ENCODE data around the gene ST6GALNAC6.

Gene ST6GALNAC6

GRCh38 chr9:127931092-127931881, 31.9 kb upstream of the ST6GALNAC6 start:
- peak; percentile 68 for DNase-seq (ENCODE audit: low read depth, low spot score)

GRCh38 chr9:127930231-127931091, 31.1 kb upstream of the ST6GALNAC6 start, which contains the start of gene PIP5KL1:
TSS of gene PIP5KL1 (minus strand) at chr9:127930777. CDS start at chr9:127930752, 25 bp downstream.
- peak; percentile 55 for DNase-seq (ENCODE audit: low read depth, low spot score)

GRCh38 chr9:127929625-127929979, 30.2 kb upstream of the ST6GALNAC6 start:
- DNase-seq (ENCODE audit: low read depth, low spot score) = no peak

- no peak for DNase-seq (ENCODE audit: low read depth, low spot score)
Observed at GRCh38 chr9:127928676-127929624, 29.5 kb upstream of the ST6GALNAC6 start.

- no peak for DNase-seq (ENCODE audit: low read depth, low spot score)
Observed at GRCh38 chr9:127927988-127928675, 28.7 kb upstream of the ST6GALNAC6 start.

- DNase-seq (ENCODE audit: low read depth, low spot score) = no peak
Observed at GRCh38 chr9:127927201-127927987, 28.0 kb upstream of the ST6GALNAC6 start.

GRCh38 chr9:127926906-127927200, 27.4 kb upstream of the ST6GALNAC6 start:
- DNase-seq (ENCODE audit: low read depth, low spot score) = no peak

- no peak for DNase-seq (ENCODE audit: low read depth, low spot score)
Observed at GRCh38 chr9:127925959-127926905, 26.8 kb upstream of the ST6GALNAC6 start.

GRCh38 chr9:127924736-127925444, 25.5 kb upstream of the ST6GALNAC6 start:
- DNase-seq (ENCODE audit: low read depth, low spot score) = no peak

- peak; percentile 71 for DNase-seq (ENCODE audit: low read depth, low spot score)
Observed at GRCh38 chr9:127923771-127924170, 24.4 kb upstream of the ST6GALNAC6 start.

- no peak for DNase-seq (ENCODE audit: low read depth, low spot score)
Observed at GRCh38 chr9:127923046-127923445, 23.6 kb upstream of the ST6GALNAC6 start.

- DNase-seq (ENCODE audit: low read depth, low spot score) = no peak
Observed at GRCh38 chr9:127921557-127922120, 22.2 kb upstream of the ST6GALNAC6 start.

- no peak for DNase-seq (ENCODE audit: low read depth, low spot score)
Observed at GRCh38 chr9:127920794-127921193, 21.4 kb upstream of the ST6GALNAC6 start.

GRCh38 chr9:127919253-127919815, 19.9 kb upstream of the ST6GALNAC6 start:
- peak; percentile 81 for DNase-seq (ENCODE audit: low read depth, low spot score)

- no peak for DNase-seq (ENCODE audit: low read depth, low spot score)
Observed at GRCh38 chr9:127918183-127919107, 19.0 kb upstream of the ST6GALNAC6 start.

- DNase-seq (ENCODE audit: low read depth, low spot score) = no peak
Observed at GRCh38 chr9:127917603-127918002, 18.2 kb upstream of the ST6GALNAC6 start.
